Activated naive CD8-positive, alpha-beta T cell treated with anti-CD3 and anti-CD28 coated beads, Interleukin-2, amount 50 U/mL, for 24 hours (primary cell): Measurements from ENCODE around the gene CCNL1.
"Not testable (repeated sequence)": the region's sequence is repeated elsewhere in the genome, so short reads cannot be mapped to it uniquely, and the experiment has no call there.

ENCODE experiments used
- ATAC-seq: fragments of 150-1000 bp; cut with Tn5 transposase; one replicate; pipeline ENCODE4 v1.10.0; 2021
- DNase-seq: peaks from one replicate; pipeline ENCODE4 v3.0.0; 2021
- H3K27ac Mint-ChIP-seq: one replicate; pipeline ENCODE4 v1.8.0; 2021; ENCODE audit warnings: mild to moderate bottlenecking, mixed read lengths
- H3K27me3 Mint-ChIP-seq: one replicate; pipeline ENCODE4 v1.8.0; 2021; ENCODE audit warnings: mixed read lengths
- H3K36me3 Mint-ChIP-seq: one replicate; pipeline ENCODE4 v1.8.0; 2021; ENCODE audit warnings: low read depth, mixed read lengths
- H3K4me1 Mint-ChIP-seq: one replicate; pipeline ENCODE4 v1.8.0; 2021; ENCODE audit warnings: mixed read lengths
- H3K4me3 Mint-ChIP-seq: one replicate; pipeline ENCODE4 v1.8.0; 2021; ENCODE audit warnings: mild to moderate bottlenecking, moderate library complexity, mixed read lengths
- H3K9me3 Mint-ChIP-seq: one replicate; pipeline ENCODE4 v1.8.0; 2021; ENCODE audit warnings: mixed read lengths

The CCNL1 gene

DNA sequence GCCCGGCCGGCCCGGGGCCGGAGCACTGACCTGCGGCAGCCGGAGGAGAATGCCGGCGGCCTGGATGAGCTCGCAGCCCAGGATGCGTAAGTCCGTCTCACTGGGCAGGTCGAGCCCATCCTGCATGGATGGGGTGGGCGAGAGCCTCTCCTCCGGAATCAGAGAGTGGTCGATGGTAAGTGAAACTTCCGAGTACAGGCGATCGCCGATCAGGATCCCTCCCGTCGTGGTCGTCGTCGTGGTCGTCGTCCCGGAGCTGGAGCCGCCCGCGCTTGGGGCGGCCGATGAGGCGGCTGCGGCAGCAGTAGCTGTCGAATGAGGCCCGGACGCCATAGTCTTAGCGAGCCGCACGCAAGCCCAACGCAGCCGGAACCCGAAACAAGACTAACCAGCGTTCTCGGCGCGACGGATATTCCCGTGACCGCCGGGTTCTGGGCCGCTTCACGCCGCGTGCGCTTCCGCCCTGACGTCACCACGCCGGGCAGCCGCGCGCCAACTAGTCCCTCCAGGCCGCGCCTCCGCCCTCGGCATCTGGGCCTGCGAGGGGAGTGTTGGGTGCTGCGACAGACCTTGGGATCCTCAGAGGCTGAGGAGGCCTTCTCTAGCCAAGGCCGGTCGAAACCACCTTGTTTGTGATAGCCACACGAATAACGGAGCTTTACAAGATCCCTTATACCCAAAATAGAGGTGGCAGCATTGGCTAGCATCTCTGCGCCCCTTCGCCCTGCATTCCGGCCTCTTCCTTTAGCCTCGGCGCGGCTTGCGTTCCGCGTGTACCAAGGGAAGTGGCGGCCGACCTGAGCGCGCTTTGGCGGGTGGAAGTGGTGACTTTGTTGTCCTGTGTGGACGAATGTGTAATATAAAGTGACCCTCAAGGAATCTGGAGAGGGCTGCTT lies at the start of gene CCNL1:
Gene CCNL1 (minus strand): TSS at position 386 of the 896 bp plus-strand sequence. CDS start 53 bp downstream, at position 333.
- DNase-seq (peak; percentile 97), ATAC-seq (peak; percentile 88)
- Mint-ChIP-seq H3K27me3 (no peaks in the 10 kb centered on the region), H3K4me3 (peak within 1 kb of the TSS; percentile 99), H3K9me3 (no peaks in the 10 kb centered on the region), H3K36me3 (peaks cover 51% of the 10 kb centered on the region), H3K27ac (peak within 1 kb of the TSS; percentile 93), H3K4me1 (peaks cover 48% of the 10 kb centered on the region)

DNA sequence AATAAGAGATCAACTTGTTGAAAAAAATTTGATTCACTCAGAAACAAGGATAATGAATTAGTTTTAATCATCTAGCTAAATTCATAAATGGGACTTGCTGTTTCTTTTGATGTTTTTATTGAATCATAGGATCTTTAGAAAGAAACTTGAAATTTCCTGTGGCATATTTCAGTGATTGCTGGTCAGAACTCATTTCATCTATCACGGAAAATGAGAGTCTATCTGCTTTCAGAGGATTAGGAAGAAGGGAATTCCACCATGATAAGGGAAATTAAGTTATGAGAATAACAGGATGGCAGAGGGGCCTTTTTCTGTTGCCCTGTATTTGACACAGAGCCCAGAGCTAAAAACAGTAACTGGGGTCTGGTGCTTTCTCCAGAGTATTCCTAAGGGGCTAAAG lies 44.9 kb upstream of the CCNL1 start:
- no peaks in the 10 kb centered on the region for H3K4me1 Mint-ChIP-seq
- ATAC-seq = no peak
- DNase-seq = no peak
- no peaks in the 10 kb centered on the region for H3K36me3 Mint-ChIP-seq
- no peak overlapping the region for H3K27ac Mint-ChIP-seq
- H3K27me3 Mint-ChIP-seq = no peaks in the 10 kb centered on the region
- no peak overlapping the region for H3K4me3 Mint-ChIP-seq
- H3K9me3 Mint-ChIP-seq = no peaks in the 10 kb centered on the region

DNA sequence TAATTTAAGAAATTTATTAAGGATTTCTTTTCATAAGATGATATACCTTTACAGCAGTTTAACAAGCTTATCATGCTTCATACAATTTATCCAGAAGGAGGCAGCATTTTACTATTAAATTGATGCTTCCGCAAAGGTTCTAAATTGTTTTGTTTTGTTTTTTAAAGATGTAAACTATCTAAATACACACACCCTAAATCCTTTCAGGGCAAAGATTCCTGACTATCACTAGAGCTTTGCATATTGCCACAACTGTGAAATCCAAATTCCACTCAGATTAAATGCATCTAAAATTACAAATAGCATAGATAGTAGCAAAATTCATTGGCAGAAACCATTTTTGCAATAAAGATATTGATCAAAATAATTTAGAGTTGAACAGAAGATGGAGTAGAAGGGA lies 44.5 kb upstream of the CCNL1 start:
- no peak for ATAC-seq
- Mint-ChIP-seq H3K9me3 (no peaks in the 10 kb centered on the region), H3K27ac (no peak overlapping the region), H3K27me3 (no peaks in the 10 kb centered on the region), H3K4me1 (no peaks in the 10 kb centered on the region), H3K36me3 (no peaks in the 10 kb centered on the region), H3K4me3 (no peak overlapping the region)
- no peak for DNase-seq

DNA sequence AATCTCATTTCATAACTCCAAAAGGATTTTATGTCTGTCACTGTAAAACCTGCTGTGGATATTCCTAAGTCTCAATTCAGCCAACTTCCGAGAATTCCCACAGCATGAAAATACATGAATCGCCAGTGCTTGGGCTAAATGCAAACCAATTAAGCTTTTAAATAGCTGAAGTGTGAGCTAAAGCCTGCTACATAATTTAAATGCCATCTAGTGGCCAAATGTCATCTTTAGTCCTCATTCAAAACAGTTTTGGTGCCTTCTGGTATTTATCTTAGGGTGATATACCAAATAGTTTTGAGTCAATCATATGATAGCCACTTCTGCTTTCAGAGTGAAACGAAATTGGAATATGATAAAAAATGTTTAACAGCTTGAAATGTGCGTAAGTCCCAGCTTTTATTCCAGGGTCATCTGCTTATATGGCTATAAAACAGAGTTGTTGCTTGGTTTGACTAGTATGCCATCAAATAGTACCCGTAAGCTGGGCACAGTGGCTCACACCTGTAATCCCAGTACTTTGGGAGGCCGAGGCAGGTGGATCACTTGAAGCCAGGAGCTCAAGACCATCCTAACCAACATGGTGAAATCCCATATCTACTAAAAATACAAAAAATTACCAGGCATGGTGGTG lies 41.8 kb upstream of the CCNL1 start:
- no peaks in the 10 kb centered on the region for H3K4me1 Mint-ChIP-seq
- H3K27ac Mint-ChIP-seq = no peak overlapping the region
- no peak for ATAC-seq
- H3K4me3 Mint-ChIP-seq = no peak overlapping the region
- H3K9me3 Mint-ChIP-seq = peaks cover 4% of the 10 kb centered on the region
- no peaks in the 10 kb centered on the region for H3K27me3 Mint-ChIP-seq
- H3K36me3 Mint-ChIP-seq = no peaks in the 10 kb centered on the region
- no peak for DNase-seq

DNA sequence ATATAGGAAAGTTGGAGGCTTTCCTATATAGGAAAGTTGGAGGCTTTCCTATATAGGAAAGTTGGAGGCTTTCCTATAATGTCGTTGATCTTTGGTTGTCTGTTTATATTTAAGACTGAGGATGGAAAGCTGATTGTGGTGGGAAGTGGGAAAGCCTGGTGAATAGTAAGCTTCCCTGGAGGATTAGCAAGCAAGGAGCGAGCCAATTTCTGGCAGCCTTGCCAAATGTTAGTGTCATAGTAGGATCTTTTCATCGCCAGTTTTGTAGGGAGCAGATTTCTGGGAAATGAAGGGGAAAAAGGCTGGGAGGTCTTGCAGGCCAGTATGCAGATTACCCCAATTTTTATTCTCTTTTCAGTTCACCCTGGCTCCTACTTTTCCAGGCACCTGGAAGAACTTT lies 39.9 kb upstream of the CCNL1 start:
- no peak for ATAC-seq
- H3K27me3 Mint-ChIP-seq = no peaks in the 10 kb centered on the region

DNA sequence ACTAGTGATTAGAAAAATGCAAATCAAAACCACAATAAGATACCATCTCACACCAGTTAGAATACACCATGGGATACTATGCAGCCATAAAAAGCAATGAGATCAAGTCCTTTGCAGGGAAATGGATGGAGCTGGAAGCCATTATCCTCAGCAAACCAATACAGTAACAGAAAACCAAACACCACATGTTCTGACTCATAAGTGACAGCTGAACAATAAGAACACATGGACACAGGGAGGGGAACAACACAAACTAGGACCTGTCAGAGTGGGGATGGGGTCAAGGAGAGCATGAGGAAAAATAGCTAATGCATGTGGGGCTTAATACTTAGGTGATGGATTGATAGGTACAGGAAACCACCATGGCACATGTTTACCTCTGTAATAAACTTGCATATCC lies 36.0 kb upstream of the CCNL1 start:
- H3K27ac Mint-ChIP-seq = no peak overlapping the region
- H3K4me3 Mint-ChIP-seq = no peak overlapping the region
- no peak for ATAC-seq
- H3K27me3 Mint-ChIP-seq = no peaks in the 10 kb centered on the region
- H3K4me1 Mint-ChIP-seq = no peaks in the 10 kb centered on the region
- H3K9me3 Mint-ChIP-seq = peaks cover 47% of the 10 kb centered on the region
- H3K36me3 Mint-ChIP-seq = peaks cover 26% of the 10 kb centered on the region
- DNase-seq = no peak

More for the DNA sequence above, 39.9 kb upstream of the CCNL1 start:
- Mint-ChIP-seq H3K36me3 (peaks cover 3% of the 10 kb centered on the region), H3K4me1 (no peaks in the 10 kb centered on the region), H3K4me3 (no peak overlapping the region), H3K9me3 (peaks cover 21% of the 10 kb centered on the region), H3K27ac (no peak overlapping the region)
- no peak for DNase-seq

DNA sequence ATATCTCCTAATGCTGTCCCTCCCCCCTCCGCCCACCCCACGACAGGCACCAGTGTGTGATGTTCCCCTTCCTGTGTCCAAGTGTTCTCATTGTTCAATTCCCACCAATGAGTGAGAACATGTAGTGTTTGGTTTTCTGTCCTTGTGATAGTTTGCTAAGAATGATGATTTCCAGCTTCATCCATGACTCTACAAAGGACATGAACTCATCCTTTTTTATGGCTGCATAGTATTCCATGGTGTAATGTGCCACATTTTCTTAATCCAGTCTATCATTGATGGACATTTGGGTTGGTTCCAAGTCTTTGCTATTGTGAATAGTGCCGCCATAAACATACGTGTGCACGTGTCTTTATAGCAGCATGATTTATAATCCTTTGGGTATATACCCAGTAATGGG lies 31.2 kb upstream of the CCNL1 start:
- H3K4me1 Mint-ChIP-seq, H3K27ac Mint-ChIP-seq, DNase-seq, ATAC-seq, H3K27me3 Mint-ChIP-seq, H3K4me3 Mint-ChIP-seq: not testable (repeated sequence)
- peaks cover 76% of the 10 kb centered on the region for H3K9me3 Mint-ChIP-seq
- peaks cover 38% of the 10 kb centered on the region for H3K36me3 Mint-ChIP-seq

DNA sequence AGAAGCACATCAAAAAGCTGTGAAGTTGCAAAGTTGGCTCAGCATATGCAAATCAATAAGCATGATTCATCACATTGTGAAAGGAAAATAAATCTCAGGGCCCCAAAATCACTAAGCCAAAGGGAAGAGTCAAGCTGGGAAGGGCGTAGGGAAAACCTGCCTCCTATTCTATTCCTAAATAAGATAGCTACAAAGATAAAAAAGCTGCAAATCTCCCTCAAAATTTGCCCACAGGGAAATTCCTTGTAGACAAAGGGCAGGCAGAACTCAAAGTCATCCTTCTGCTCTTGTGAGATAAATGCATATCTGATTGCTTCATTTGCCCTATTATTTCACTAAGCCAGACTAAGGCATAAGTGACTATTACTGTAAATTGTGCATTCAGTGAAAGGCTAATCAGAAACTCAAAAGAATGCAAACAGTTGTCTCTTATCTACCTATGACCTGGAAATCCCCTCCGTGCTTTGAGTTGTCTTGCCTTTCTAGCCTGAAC lies 30.5 kb upstream of the CCNL1 start:
- DNase-seq (no peak), ATAC-seq (no peak)
- Mint-ChIP-seq H3K4me1 (no peaks in the 10 kb centered on the region), H3K27ac (no peak overlapping the region), H3K9me3 (peaks cover 75% of the 10 kb centered on the region), H3K27me3 (no peaks in the 10 kb centered on the region), H3K36me3 (peaks cover 43% of the 10 kb centered on the region), H3K4me3 (no peak overlapping the region)

DNA sequence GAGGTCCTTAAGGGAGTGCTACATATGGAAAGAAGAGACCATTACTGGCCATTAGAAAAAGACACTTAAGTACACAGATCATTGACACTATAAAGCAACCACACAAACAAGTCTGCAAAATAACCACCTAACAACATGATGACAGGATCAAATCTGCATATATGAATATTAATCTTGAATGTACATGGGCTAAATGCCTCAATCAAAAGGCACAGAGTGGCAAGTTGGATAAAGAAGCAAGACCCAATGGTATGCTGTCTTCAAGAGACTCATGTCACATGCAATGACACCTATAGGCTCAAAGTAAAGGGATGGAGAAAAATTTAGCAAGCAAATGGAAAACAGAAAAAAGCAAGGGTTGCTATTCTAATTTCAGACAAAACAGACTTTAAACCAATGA lies 28.4 kb upstream of the CCNL1 start:
- no peaks in the 10 kb centered on the region for H3K27me3 Mint-ChIP-seq
- DNase-seq (no peak), ATAC-seq (no peak)
- no peak overlapping the region for H3K27ac Mint-ChIP-seq
- H3K9me3 Mint-ChIP-seq = peaks cover 69% of the 10 kb centered on the region
- H3K4me3 Mint-ChIP-seq = no peak overlapping the region
- H3K4me1 Mint-ChIP-seq = no peaks in the 10 kb centered on the region
- H3K36me3 Mint-ChIP-seq = peaks cover 47% of the 10 kb centered on the region

DNA sequence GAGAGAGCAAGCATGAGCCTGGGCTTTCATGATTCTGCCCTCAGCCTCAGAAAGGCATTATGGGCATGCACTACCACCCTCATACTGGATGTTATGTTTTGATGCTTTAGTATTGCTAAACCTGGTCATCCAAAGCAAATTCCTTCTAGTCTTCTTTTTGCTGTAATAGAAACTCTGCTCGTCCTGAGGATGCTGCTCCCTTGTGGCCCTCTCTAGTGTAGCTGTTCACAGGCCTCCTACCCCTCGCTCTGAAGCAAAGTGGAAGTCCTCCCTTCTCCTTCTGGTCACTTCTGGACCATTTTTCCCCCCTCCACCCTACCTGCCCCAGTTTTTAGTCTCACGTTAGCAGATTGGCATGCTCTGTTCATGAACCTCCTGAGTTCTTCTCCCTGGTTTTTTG lies 22.9 kb upstream of the CCNL1 start:
- peaks cover 57% of the 10 kb centered on the region for H3K36me3 Mint-ChIP-seq
- H3K9me3 Mint-ChIP-seq = peaks cover 38% of the 10 kb centered on the region
- peaks cover 2% of the 10 kb centered on the region for H3K4me1 Mint-ChIP-seq
- ATAC-seq (no peak), DNase-seq (no peak)
- no peak overlapping the region for H3K27ac Mint-ChIP-seq
- no peak overlapping the region for H3K4me3 Mint-ChIP-seq
- no peaks in the 10 kb centered on the region for H3K27me3 Mint-ChIP-seq

DNA sequence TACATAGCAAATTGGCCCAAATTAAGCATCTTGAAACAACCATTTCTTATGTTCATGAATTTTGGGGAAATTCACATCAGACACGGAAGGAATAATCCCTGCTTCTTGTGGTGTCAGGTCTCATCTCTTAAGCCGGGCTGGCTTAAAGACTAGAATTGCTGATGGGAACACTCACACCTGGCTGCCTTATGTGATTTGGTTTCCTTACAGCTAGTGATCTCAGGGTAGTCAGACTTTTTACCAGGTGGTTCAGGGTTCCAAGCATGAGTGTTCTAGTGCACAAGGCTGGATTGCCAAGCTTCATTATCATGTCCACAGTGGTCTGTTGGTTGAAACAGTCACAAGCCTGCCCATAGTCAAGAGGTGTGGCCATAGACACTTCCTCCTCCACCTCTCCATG lies 20.3 kb upstream of the CCNL1 start:
- Mint-ChIP-seq H3K36me3 (peaks cover 51% of the 10 kb centered on the region), H3K9me3 (peaks cover 23% of the 10 kb centered on the region), H3K27ac (no peak overlapping the region), H3K4me1 (peaks cover 18% of the 10 kb centered on the region), H3K4me3 (no peak overlapping the region), H3K27me3 (no peaks in the 10 kb centered on the region)
- ATAC-seq = no peak
- no peak for DNase-seq

DNA sequence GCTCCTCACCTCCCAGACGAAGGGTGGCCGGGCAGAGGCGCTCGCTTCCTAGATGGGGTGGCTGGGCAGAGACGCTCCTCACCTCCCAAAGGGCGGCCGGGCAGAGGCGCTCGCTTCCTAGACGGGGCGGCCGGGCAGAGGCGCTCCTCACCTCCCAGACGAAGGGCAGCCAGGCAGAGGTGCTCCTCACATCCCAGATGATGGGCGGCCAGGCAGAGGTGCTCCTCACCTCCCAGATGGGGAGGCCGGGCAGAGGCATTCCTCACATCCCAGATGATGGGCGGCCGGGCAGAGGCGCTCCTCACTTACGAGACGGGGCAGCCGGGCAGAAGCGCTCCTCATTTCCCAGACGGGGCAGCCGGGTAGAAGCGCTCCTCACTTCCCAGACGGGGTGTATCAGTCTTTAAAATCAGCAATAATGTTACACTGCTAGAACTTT lies 19.4 kb upstream of the CCNL1 start:
- DNase-seq (no peak), ATAC-seq (no peak)
- H3K27ac Mint-ChIP-seq = no peak overlapping the region
- H3K4me1 Mint-ChIP-seq = peaks cover 25% of the 10 kb centered on the region
- H3K27me3 Mint-ChIP-seq = no peaks in the 10 kb centered on the region
- H3K4me3 Mint-ChIP-seq = no peak overlapping the region
- peaks cover 18% of the 10 kb centered on the region for H3K9me3 Mint-ChIP-seq
- H3K36me3 Mint-ChIP-seq = peaks cover 44% of the 10 kb centered on the region

DNA sequence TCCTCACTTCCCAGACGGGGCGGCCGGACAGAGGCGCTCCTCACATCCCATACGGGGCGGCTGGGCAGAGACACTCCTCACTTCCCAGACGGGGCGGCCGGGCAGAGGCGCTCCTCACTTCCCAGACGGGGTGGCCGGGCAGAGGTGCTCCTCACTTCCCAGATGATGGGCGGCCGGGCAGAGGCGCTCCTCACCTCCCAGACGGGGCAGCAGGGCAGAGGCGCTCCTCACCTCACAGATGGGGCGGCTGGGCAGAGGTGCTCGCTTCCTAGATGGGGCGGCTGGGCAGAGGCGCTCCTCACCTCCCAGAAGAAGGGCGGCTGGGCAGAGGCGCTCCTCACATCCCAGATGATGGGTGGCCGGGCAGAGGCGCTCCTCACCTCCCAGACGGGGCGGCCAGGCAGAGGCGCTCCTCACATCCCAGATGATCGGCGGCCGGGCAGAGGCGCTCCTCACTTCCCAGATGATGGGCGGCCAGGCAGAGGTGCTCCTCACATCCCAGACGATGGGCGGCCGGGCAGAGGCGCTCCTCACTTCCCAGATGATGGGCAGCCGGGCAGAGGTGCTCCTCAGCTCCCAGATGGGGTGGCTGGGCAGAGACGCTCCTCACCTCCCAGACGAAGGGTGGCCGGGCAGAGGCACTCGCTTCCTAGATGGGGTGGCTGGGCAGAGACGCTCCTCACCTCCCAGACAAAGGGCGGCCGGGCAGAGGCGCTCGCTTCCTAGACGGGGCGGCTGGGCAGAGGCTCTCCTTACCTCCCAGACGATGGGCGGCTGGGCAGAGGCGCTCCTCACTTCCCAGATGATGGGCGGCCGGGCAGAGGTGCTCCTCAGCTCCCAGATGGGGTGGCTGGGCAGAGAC lies 18.8 kb upstream of the CCNL1 start:
- peaks cover 16% of the 10 kb centered on the region for H3K9me3 Mint-ChIP-seq
- ATAC-seq = not testable (repeated sequence)

DNA sequence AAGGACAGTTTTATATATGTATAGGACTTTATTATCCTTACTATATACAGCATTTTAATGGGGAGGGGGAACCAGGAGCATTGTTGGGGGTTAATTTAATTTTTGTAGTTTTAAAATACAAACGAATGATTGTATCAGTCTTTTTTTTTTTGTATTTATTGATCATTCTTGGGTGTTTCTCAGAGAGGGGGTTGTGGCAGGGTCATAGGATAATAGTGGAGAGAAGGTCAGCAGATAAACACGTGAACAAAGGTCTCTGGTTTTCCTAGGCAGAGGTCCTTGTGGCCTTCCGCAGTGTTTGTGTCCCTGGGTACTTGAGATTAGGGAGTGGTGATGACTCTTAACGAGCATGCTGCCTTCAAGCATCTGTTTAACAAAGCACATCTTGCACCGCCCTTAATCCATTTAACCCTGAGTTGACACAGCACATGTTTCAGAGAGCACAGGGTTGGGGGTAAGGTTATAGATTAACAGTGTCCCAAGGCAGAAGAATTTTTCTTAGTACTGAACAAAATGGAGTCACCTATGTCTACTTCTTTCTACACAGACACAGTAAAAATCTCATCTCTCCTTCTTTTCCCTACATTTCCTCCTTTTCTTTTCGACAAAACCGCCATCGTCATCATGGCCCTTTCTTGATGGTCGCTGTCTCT lies 18.0 kb upstream of the CCNL1 start:
- not testable (repeated sequence) for H3K9me3 Mint-ChIP-seq, DNase-seq, H3K4me3 Mint-ChIP-seq, H3K27me3 Mint-ChIP-seq, H3K27ac Mint-ChIP-seq, ATAC-seq
- Mint-ChIP-seq H3K4me1 (peaks cover 30% of the 10 kb centered on the region), H3K36me3 (peaks cover 31% of the 10 kb centered on the region)

More for the DNA sequence above, 18.8 kb upstream of the CCNL1 start:
- H3K27ac Mint-ChIP-seq, DNase-seq, H3K4me3 Mint-ChIP-seq, H3K27me3 Mint-ChIP-seq: not testable (repeated sequence)
- peaks cover 39% of the 10 kb centered on the region for H3K36me3 Mint-ChIP-seq
- peaks cover 30% of the 10 kb centered on the region for H3K4me1 Mint-ChIP-seq
